T-helper 2 cell (primary cell): ENCODE results near the gene RNF6.

Source experiments
- DNase-seq, 5 experiments: peaks; one replicate each; pipeline versions ENCODE4 v3.0.0 to v3.0.0-alpha.2; 2012 to 2022

RNF6 gene

DNA sequence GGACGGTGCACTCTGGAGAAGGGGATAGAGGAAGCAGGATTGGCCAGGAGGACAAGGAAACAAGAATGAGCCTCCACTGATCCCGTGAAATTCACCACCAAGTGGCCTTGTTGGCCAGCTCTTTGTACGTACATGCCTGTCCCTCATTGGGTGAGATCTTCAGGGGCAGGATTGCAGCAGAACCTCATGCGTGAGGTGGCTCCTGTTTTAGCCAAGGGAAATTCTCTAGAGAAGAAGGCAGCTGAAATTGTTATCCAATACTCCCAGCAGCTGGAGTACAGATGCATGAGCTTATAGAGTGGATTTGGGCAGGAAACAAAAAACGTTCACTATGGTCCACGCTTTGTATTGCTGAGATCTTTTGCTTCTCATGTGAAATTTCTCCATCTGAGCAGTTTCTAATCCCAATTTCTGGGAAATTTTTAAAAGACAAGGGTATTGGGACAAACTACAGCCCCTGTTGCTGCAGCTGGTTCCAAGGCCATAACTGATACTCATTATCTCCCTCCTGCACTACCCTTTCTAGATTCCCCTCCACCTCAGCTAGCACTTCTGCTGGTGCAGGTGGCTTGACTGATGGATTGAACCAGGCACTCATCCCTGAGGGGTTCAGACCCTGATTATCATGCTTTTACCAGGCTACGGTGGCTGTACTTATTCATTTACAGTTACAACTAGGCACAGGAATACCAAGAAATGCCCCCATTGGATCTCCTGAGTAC, 3.9 kb upstream of the RNF6 start:
- DNase-seq = no peak

DNA sequence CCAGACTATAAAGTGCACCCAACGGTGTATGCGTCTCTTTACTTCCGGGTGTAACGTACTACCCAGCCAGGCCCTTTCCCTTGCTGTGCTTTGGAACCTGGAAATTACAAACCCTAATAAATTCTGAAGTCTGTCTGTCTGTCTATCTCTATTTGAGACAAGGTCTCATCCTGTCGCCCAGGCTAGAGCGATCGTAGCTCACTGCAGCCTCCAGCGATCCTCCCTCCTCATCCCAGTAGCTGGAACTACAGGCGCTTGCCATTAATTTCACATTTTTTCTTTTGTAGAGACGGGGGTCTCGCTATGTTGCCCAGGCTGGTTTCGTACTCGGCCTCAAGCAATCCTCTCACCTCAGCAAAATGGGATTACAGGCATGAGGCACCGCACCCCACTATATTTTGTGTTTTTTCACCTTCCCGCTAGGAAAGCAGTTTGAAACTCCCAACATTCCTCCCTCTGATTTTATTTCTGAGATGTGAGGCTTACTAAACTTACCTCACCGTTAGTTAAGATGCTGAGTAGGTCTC, 469 bp upstream of the RNF6 start:
- no peak for DNase-seq

DNA sequence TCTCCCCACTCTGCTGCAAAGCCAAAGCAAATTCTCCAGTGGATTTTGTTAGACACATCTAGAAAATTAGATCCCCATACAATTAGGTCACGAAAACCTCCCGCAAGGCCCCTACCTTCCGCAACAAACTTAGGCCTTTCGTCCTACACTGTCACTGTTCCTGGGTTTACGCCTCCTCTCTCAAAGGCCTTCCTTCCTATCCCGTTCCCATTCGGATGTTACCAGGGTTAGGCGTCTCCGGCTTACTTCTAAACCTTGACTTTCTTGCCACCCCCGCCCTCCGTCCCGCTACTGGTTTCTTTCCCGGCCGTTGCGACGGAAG, 754 bp downstream of the RNF6 start:
- no peak for DNase-seq

DNA sequence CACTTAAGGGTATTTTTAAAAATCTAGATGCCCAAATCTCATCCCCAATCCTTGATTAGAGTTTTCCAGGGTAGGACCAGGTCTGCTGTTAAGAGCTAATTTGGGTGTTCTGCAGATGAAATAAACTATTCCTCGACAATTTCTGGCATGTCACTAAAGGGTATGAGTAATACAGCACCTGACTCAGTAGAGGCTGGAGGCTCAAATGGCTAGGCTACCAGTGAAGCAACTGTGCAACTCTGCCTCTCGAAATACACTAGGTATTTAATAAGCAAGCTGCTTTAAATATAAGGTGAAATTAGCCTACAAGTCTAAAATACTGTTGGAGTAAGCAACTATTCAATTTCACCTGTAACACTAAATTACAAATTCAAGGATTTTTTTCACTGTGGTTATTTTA, 1.5 kb downstream of the RNF6 start:
- peak in 1 of 5 experiments; percentile 5 for DNase-seq

DNA sequence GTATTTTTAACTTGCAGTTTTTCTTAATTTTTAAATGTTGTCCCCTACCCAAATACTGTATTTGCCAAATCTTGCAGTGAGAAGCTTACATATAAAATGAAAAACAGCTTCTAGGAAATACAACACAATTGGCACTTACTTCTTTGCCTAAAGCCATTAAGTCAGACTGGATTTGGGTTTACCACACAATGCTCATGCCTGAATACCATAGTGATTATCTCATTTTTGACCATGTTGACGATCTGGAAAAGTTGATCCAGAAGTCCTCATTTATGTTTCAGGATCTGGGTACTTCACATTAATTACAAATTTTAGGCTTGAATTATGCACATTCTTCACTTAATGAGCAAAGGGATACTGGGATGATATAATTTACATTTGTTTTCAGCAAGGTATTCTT, 2.4 kb downstream of the RNF6 start:
- no peak for DNase-seq

DNA sequence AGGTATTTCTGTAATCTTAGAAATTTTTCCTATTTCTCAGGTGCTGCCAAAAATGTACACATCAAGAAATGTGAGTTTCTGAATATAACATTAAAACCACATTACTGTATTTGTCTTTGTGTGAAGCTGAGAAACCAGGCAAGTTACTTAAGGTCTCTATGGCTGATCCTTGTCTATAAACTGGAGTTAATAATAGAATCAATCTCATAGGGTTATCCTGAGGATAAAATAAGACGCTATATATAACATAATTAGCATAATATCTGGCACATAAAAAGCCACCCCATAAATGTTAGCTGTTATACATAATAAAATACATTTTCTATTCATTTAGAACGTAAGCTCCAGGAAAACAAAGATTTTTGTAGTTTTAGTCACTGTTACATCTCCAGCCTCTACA, 6.1 kb downstream of the RNF6 start:
- no peak for DNase-seq

DNA sequence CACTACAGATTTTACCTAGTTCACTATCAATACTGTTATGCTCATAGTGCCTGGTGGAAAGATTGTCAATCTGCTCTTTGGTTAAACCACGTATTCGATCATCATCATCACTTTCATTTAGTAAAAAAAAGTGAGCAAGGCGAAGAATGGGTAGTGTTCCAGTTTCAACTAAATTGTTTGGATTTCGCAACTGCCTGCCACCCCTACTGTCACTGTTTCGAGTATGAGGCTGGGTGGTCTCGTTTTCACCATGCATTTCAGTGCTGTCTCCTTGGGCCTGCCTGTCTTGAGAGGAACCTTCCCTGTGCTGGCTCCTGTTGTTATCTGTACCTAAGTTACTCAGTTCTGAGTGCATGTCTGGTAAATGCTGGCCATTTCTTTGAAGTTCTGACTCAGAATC, 8.1 kb downstream of the RNF6 start:
- no peak for DNase-seq

DNA sequence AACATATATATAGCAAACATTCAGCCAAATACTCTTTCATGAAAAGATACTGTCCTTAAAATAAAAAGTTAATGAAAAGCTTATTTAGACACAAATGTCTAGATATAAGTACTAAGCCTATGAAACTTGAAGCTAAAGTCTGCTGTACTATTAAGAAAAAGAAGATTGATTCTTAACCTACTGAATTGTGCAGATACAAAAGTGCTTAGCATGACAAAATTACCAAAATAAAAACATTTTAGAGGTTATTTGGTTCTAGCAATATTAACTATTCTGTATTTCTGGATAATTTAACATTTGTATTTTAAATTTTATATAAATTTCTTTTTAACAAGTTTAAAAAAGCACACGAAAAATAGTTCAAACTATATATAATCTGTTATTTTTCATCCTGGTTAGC, 8.8 kb downstream of the RNF6 start:
- DNase-seq = no peak

DNA sequence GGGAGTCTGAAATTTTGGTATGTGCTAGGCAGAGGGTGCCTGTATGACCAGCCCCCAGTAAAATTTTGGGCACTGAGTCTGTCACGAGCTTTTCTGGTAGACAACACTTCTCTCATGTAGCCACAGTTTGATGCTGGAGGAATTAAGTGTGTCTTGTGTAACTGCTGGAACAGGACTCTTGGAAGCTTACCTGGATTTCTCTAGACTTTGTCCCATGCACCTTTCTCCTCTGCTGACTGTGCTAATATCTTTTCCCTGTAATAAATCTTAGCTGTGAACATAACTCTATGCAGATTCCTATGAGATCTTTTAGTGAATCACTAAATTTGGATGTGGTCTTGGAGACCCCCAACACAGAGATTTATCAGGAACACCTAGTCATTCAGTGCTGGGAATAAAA, 13.8 kb downstream of the RNF6 start:
- no peak for DNase-seq

DNA sequence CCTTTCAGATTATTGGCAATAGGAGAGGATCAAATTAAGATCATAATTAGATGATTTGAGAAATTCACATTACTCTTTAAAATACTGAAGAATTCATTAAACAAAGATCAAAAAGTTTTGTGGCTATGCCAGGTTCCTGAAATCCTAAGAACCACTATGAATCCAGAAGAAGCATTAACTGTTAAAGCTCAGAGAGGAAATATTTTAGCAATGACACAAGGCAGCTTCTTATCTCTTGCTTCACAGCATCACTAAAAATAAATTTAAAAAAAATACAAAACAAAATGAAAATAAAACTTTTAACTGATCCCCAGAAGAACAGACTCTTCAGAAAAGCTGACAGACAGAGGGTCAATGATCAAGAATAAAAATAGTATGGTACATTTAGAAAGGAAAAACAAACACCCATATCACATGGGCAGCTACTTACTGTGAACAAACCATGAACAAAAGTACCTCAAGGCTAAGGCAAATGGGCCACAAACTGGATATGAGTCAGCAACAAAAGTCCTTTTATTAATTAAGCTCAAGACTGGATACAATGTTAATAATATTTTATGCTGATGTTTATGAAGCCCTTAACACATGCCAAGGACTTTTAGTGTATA, 19.6 kb downstream of the RNF6 start:
- DNase-seq = no peak

DNA sequence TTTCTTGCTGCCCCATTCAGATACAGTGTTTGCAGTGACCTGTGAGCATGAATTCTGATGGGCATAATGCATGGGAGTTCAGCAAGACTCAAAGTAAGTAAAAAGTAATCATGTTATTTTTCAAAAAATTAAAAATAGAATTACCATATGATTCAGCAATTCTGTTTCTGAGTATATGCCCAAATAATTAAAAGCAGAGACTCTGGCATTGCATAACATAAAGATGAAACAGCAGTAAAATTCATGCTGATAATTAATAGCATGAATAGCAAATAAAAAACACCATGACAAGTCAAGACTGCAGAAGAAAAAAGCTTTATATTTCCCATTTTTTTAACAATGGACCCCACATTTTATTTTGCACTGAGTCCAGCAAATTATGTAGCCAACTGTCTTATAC, 21.3 kb downstream of the RNF6 start:
- DNase-seq = no peak

DNA sequence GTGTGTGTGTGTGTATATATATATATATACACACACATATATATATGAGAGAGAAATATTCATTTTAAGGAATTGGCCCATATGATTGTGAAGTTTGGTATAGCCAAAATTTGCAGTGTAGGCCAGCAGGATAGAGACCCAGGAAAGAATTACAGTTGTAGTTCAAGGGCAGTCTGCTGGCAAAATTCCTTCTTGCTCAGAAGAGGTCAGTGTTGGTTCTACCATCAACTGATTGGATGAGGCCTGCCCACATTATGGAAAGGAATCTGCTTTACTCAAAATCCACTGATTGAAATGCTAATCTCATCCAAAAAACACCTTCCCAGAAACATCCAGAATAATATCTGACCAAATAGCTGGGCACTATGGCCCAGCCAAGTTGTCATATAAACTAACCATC, 24.0 kb downstream of the RNF6 start:
- DNase-seq = no peak

DNA sequence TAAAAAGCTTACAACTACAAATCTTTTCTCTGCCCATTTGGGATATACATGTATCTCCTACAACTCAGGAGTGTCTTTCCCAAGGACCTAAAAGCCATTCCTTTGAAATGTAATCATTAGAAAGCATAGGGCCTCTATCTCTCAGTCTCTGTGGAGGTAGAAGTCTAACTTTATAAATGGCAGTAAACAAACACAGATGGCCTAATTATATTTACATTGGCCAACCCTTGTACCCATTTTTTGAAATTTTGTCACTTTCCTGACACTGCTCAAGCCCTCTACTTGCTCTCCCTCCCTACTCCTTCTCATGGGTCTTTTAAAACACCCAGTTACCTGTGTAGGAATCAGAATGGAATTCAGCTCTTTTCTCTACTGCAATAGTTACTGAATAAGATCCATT, 24.8 kb downstream of the RNF6 start:
- no peak for DNase-seq

DNA sequence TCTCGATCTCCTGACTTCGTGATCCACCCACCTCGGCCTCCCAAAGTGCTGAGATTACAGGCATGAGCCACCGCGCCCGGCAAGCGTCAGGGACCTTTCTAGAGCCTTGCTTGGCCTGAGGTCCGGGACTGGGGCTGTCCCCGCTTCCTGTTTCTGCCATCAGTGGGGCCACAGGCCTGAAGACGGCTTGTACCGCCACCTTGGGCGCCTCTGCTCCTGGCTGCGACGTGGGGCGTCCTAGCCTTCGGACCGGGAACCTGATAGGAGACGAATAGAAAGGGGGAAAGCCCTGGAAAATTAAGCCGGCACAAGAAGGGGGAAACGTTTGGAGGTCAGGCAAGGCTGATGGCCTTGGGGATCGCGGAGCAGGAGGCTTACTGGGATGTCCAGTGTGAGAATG, 35.1 kb downstream of the RNF6 start:
- no peak for DNase-seq

DNA sequence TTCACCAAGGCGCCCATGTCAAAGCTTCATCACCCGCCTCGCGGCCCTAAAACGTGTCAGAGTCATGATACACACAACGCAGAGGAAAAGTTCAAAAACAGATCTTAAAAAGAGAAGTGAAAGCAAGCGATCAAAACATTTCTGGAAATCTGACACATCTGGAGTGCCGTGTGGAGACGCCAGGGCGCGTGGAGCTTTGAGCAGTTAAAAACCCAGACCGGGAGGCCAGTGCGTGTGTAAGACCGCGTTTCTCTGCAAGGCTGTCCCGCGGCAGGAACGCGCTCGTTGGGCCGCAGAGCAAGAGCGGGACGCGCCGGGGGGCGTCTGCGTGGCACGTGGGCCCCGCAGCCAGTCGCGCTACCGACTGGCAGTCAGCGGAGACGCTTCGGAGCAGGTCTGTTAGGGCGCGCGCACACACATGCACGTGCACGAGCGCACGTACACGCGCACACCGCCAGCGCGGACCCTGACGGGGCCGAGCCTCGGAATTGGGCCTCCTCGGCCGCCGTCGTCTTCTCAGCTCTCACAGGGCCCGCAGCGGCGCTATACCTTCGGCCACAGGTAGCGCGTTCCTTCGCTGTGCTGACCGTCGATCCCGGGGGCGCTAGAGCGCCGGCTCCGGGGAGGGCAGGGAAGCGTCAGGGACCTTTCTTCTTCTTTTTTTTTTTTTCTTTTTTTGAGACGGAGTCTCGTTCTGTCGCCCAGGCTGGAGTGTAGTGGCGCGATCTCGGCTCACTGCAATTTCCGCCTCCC, 35.8 kb downstream of the RNF6 start:
- DNase-seq = peak; percentile 80 to 98 (median 87)

DNA sequence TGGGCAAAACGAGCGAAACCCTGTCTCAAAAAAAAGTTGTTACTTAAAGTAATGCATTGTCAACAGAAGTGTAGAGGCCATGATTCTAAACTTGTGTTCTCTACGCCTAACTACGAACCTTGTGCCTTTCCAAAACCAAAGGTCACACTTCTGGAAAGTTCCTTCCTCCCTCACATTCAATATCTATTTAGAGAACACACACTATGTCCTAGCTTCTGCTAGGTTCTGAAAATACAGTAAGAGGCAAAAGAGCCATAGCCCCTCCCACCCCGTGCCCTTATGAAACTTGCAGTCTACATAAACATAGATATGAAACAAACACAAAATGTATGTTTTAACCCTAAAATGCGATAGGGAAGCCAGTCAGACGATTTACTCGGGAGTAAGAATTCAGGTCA, 36.4 kb downstream of the RNF6 start:
- DNase-seq = no peak

DNA sequence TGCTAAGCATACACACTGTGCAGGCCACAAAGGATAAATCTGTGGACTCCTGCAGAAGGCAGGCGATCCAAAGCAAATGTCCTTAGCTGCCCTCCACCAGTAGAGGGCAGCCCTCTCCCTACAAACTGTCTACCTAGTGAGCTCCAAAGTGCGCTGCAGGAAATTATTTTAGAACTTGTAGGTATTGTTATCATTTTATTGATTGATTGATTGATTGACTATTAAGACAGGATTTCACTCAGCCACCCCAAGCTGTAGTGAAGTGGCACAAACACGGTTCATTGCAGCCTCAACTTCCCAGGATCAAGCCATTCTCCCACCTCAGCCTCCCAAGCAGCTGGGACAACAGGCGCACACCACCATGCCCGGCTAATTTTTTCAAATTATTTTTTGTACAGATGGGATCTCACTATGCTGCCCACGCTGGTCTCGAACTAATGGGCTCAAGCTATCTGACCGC, 37.3 kb downstream of the RNF6 start:
- DNase-seq = peak in 4 of 5 experiments; percentile 47 to 80 (median 50)

DNA sequence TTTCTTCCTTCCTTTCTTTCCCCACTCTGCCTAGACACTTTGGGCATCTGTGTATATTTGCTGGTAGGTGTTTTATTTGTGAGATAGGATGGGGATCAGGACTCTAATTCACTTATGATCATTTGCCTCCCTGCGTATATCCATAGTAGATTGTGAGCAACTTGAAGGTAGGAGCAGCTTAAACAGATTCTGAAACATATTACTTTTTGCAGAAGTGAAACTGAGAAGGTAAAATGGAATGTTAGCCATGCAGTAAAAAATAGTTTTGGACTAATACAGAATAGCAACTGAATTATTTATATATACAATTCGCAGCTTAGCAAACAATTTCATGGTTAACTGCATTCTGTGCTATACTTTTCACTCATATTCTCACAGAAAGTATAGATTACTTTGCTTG, 38.7 kb downstream of the RNF6 start:
- DNase-seq = no peak

DNA sequence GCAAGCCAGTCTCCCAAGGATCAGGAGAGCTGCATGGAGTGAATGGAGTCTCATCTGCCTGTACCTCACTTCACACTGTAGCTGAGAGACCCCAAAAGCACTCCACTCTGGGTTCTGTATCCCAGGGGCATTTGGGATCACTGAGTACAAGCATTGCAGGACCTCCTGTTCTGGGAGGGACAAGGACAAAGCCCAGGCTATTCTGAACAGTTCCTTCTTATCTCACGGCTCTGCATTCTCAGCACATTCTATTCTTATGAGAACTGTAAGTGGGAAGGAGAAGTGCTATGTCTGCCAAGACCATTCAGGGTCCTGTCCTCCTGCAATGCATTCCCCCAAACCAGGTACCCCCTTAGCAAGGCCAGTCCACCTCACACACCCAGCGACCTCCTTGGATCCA, 42.8 kb downstream of the RNF6 start:
- no peak for DNase-seq

DNA sequence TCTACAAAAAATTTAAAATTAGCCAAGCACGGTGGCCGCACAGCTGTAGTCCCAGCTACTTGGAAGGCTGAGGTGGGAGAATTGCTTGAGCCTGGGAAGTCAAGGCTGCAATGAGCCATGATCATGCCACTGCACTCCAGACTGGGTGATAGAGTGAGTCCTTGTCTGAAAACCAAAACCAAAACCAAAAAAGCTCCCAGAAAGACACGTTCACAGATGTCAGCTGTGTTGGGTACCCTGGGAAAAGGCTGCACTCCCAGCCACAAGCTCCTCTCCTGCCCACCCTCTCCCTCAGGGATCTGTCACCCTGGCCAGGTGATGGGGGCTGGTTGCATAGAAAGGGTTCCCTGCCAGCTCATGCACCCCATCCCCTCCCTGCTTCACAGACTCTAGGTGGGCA, 53.3 kb downstream of the RNF6 start:
- DNase-seq = no peak

DNA sequence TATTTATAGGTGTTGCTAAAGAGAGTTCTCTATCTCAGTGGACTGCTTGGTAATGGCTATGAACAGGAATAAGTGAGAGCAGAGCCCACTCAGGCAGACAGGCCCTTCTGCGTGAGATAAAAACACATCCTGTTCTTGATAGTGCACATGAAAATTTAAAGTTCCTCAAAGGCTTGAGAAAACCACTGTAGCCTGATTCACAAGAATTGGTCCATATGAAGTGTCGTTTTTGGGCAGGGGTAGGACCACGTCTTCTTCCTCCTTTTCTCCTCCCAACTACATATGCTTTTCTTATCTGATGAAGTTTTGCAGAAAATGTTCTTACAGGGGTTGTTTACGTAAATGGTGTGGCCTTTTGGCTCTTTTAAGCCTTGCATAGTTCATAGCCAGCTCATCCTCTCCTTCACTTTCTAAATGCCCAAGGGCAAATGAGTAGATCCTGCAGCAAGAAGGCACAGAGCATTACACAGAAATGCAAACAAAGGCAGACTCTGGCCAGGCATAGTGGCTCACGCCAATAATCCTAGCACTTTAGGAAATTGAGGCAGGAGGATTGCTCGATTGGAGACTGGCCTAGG, 53.8 kb downstream of the RNF6 start:
- no peak for DNase-seq

DNA sequence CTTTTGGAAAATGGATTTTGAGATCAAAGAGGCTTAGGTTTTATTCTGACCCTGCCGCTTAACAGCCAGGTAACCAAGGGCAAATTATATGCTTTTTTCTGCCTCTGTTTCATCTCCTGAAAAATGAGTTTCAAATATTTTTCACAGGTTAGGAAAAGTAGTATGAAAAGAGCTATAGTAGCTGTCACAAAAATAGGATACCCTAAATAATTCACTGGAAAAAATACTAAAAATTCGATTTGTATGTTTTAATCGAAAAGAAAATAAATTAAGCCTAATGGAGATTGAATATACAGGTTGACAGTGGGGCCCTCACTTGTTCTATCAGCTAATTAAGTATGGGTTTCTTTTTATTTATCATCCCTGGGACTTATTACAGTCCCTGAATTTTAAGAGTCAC, 58.3 kb downstream of the RNF6 start:
- no peak for DNase-seq
